IMR-90 (cell line): Measurements from ENCODE around the gene RAPGEFL1. TPM values are rescaled to one million over a fixed set of nuclear protein-coding genes. Genes with fewer than 3 reads are reported as not detected.

Experiments
- ATAC-seq: fragments of 200-7000 bp; cut with Tn5 transposase; 2 replicates; pipeline ENCODE4 v1.9.1; 2020; ENCODE audit warnings: low read depth, mild to moderate bottlenecking, moderate library complexity
- BruUV-seq: library from RNA; stranded (reverse); fragments of 400-500 nt; replicated peaks from 2 replicates; lab custom pipeline; 2021; lab: Mats Ljungman, UMichigan
- CTCF ChIA-PET: fragments of 300-600 bp; formaldehyde crosslinking; extraction: SDS; loops from one replicate; lab custom pipeline; 2021; ENCODE audit warnings: antibody characterized with exemption; lab: Yijun Ruan, JAX
- POLR2A ChIA-PET: fragments of 300-600 bp; sonication (Branson Sonifier 250); formaldehyde crosslinking; loops from one replicate; lab custom pipeline; 2022; ENCODE audit warnings: antibody characterized with exemption; ENCODE audit not compliant: unreplicated experiment; lab: Charles Lee
- DNase-seq: peaks from one replicate; pipeline ENCODE4 v3.0.0; 2013
- H2AFZ ChIP-seq: replicated peaks from 2 replicates; pipeline ENCODE3; 2013; ENCODE audit warnings: low read length, mild to moderate bottlenecking; ENCODE audit not compliant: poor library complexity
- H2AK5ac ChIP-seq: 2 replicates; pipeline ENCODE4 v1.6.1; 2013; ENCODE audit warnings: low read depth, low read length, inconsistent platforms
- H2AK9ac ChIP-seq: replicated peaks from 2 replicates; pipeline ENCODE3; 2013; ENCODE audit warnings: mild to moderate bottlenecking, low read depth, low read length, moderate library complexity; ENCODE audit not compliant: poor library complexity
- H2BK120ac ChIP-seq: 2 replicates; pipeline ENCODE4 v1.6.1; 2013; ENCODE audit warnings: low read depth, low read length, inconsistent platforms
- H2BK15ac ChIP-seq: 3 replicates; pipeline ENCODE4 v1.6.1; 2013; ENCODE audit warnings: low read depth, low read length, inconsistent platforms
- H2BK20ac ChIP-seq: 2 replicates; pipeline ENCODE4 v1.6.1; 2013; ENCODE audit warnings: low read depth, mild to moderate bottlenecking, inconsistent platforms, low read length, moderate library complexity
- H2BK5ac ChIP-seq: 2 replicates; pipeline ENCODE4 v1.6.1; 2013; ENCODE audit warnings: mild to moderate bottlenecking, low read depth, low read length, inconsistent platforms; ENCODE audit not compliant: poor library complexity, severe bottlenecking
- H3K14ac ChIP-seq: replicated peaks from 2 replicates; pipeline ENCODE4 v1.6.1; 2013; ENCODE audit warnings: low read depth, low read length, inconsistent platforms
- H3K18ac ChIP-seq: 2 replicates; pipeline ENCODE4 v1.6.1; 2013; ENCODE audit warnings: low read depth, low read length, control low read depth
- H3K23ac ChIP-seq: 2 replicates; pipeline ENCODE4 v1.6.1; 2013; ENCODE audit warnings: low read depth, low read length, inconsistent platforms
- H3K27ac ChIP-seq: 2 replicates; pipeline ENCODE4 v1.5.1; 2013; ENCODE audit warnings: mild to moderate bottlenecking, control low read depth, low read length; ENCODE audit not compliant: insufficient read depth
- H3K27me3 ChIP-seq: 2 replicates; pipeline ENCODE4 v1.6.1; 2013; ENCODE audit warnings: low read length; ENCODE audit not compliant: control insufficient read depth, insufficient read depth
- H3K36me3 ChIP-seq: 2 replicates; pipeline ENCODE4 v1.6.1; 2013; ENCODE audit warnings: low read length, mixed read lengths; ENCODE audit not compliant: control insufficient read depth, insufficient read depth
- H3K4ac ChIP-seq: 2 replicates; pipeline ENCODE4 v1.6.1; 2013; ENCODE audit warnings: low read depth, low read length, inconsistent platforms
- H3K4me1 ChIP-seq: 2 replicates; pipeline ENCODE4 v1.6.1; 2013; ENCODE audit warnings: low read length, mixed read lengths; ENCODE audit not compliant: control insufficient read depth, insufficient read depth
- H3K4me2 ChIP-seq: 2 replicates; pipeline ENCODE4 v1.6.1; 2013; ENCODE audit warnings: low read depth, mild to moderate bottlenecking, control low read depth, low read length, moderate library complexity
- H3K4me3 ChIP-seq: 2 replicates; pipeline ENCODE4 v1.5.1; 2013; ENCODE audit warnings: low read depth, mild to moderate bottlenecking, control low read depth, low read length, moderate library complexity; ENCODE audit not compliant: insufficient read depth
- H3K56ac ChIP-seq: 2 replicates; pipeline ENCODE4 v1.6.1; 2013; ENCODE audit warnings: low read length, inconsistent platforms; ENCODE audit not compliant: insufficient read depth; ENCODE audit errors: extremely low read depth
- H3K79me1 ChIP-seq, 2 experiments: 2 replicates each; pipeline ENCODE4 v1.6.1; 2013; ENCODE audit warnings: low read length in 2 of 2, inconsistent platforms in 1 of 2, low read depth in 1 of 2
- H3K9ac ChIP-seq: 2 replicates; pipeline ENCODE4 v1.6.1; 2013; ENCODE audit warnings: low read depth, low read length, control low read depth
- H3K9me1 ChIP-seq: 2 replicates; pipeline ENCODE4 v1.6.1; 2013; ENCODE audit warnings: low read length, inconsistent platforms; ENCODE audit not compliant: insufficient read depth
- H3K9me3 ChIP-seq: 2 replicates; pipeline ENCODE4 v1.6.1; 2013; ENCODE audit warnings: low read length; ENCODE audit not compliant: control insufficient read depth, insufficient read depth
- H4K20me1 ChIP-seq: 2 replicates; pipeline ENCODE4 v1.6.1; 2013; ENCODE audit warnings: low read length, inconsistent platforms; ENCODE audit not compliant: insufficient read depth
- H4K5ac ChIP-seq: 2 replicates; pipeline ENCODE4 v1.6.1; 2013; ENCODE audit warnings: mild to moderate bottlenecking, low read depth, low read length, control low read depth
- H4K8ac ChIP-seq, 2 experiments: 2 replicates each; pipeline ENCODE4 v1.6.1; 2013; ENCODE audit warnings: low read depth in 2 of 2, low read length in 2 of 2, control low read depth in 1 of 2, inconsistent platforms in 1 of 2
- H4K91ac ChIP-seq: 2 replicates; pipeline ENCODE4 v1.6.1; 2013; ENCODE audit warnings: low read depth, low read length, inconsistent platforms; ENCODE audit not compliant: insufficient read depth
- MAFK ChIP-seq: IDR thresholded peaks from 2 replicates; pipeline ENCODE4 v1.6.1; 2012; ENCODE audit warnings: low read depth, low read length, improper control_type of control experiment
- MAZ ChIP-seq: IDR thresholded peaks from 2 replicates; pipeline ENCODE4 v1.6.1; 2012; ENCODE audit warnings: low read depth, mild to moderate bottlenecking, low read length, improper control_type of control experiment, moderate library complexity, borderline replicate concordance
- RFX5 ChIP-seq: IDR thresholded peaks from 2 replicates; pipeline ENCODE4 v1.8.0; 2012; ENCODE audit warnings: low read depth, mild to moderate bottlenecking, low read length, moderate library complexity
- WGBS, 2 experiments: methylation state at CpG; one replicate each; pipeline versions ENCODE4 v1.1.5 to v1.1.7; 2013; ENCODE audit warnings: missing lambda C conversion rate in 2 of 2; ENCODE audit not compliant: insufficient read length in 1 of 2; ENCODE audit errors: extremely low coverage in 2 of 2; 5-methylcytosine and 5-hydroxymethylcytosine counted together
- dilution Hi-C: fragments of 300-500 bp; cut with HindIII; formaldehyde crosslinking; loops from one replicate; pipeline ENCODE4 v1.14.3; 2018; ENCODE audit warnings: low sequenced_read_pairs; ENCODE audit not compliant: unreplicated experiment
- in situ Hi-C: fragments of 300-500 bp; cut with MboI; formaldehyde crosslinking; loops from 3 replicates; pipeline ENCODE4 v1.14.3; 2019; ENCODE audit warnings: low sequenced_read_pairs, inconsistent platforms, mixed read lengths
- intact Hi-C: fragments of 100-400 bp; cut with micrococcal nuclease; formaldehyde crosslinking; loops from 2 replicates; pipeline ENCODE4 v1.10.0; 2022
- polyA plus RNA-seq, 3 experiments: library from polyadenylated mRNA; depleted of rRNA; stranded (reverse); fragments of >200 nt; gene quantifications; 2 replicates each; pipeline ENCODE4 v1.2.3, GENCODE V29; 2012; ENCODE audit warnings: low replicate concordance in 1 of 3
- total RNA-seq: library from RNA; depleted of rRNA; stranded (reverse); fragments of >200 nt; gene quantifications from 2 replicates; pipeline ENCODE4 v1.2.3, GENCODE V29; 2012

Gene RAPGEFL1
- total and polyA plus RNA-seq, 2 of the 4 experiments (the other 2 are of a cell fraction): 0.54 to 5.6 TPM

GRCh38 chr17:40167685-40168261, 9.5 kb upstream of the RAPGEFL1 start:
- no peak overlapping the region for H3K18ac ChIP-seq
- H2AK5ac ChIP-seq: peak overlapping the region; percentile 21; the same call in 1 of the 2 replicates
- H3K9ac ChIP-seq: no peak overlapping the region
- TF ChIP-seq MAZ: no peak
- no peak for TF ChIP-seq RFX5
- TF ChIP-seq MAFK: no peak
- no peak overlapping the region for H4K91ac ChIP-seq
- peak overlapping the region; percentile 68 for H2AK9ac ChIP-seq
- intact Hi-C loops (loop anchor here (1.0 to 5.0 kb wide), 2 partner anchors 54 to 155 kb away; no protein-coding TSS in a partner anchor), dilution Hi-C loops (no loop called here), in situ Hi-C loops (no loop called here)
- no peaks in the 10 kb centered on the region for H3K9me3 ChIP-seq
- no peaks in the 10 kb centered on the region for H3K27me3 ChIP-seq
- H3K4me2 ChIP-seq: no peak overlapping the region
- no peak overlapping the region for H2BK20ac ChIP-seq
- POLR2A ChIA-PET: no interaction called here
- no peaks in the 10 kb centered on the region for H4K20me1 ChIP-seq
- no peak overlapping the region; the same call in 1 of the 2 replicates for H2BK120ac ChIP-seq
- no peak overlapping the region for H3K23ac ChIP-seq
- peak overlapping the region; percentile 44 for H3K4ac ChIP-seq
- peaks cover 6% of the 10 kb centered on the region for H3K4me1 ChIP-seq
- H3K79me1 ChIP-seq: peaks cover 20 to 54% of the 10 kb centered on the region in 2 experiments
- no peak overlapping the region for H3K4me3 ChIP-seq
- WGBS, 2 experiments: no CpG with 5 or more reads among the region's 3 CpGs
- ATAC-seq: no peak; the same call in 1 of the 2 replicates
- H2AFZ ChIP-seq: no peak overlapping the region
- H3K14ac ChIP-seq: no peak overlapping the region
- H4K5ac ChIP-seq: no peak overlapping the region
- CTCF ChIA-PET: interaction anchor here (0.5 to 2.5 kb wide), 5 partner anchors 9 to 113 kb away, joined by 3 to 25 read pairs (median 4); partner anchors contain the start of gene MED24
- no peaks in the 10 kb centered on the region for H3K9me1 ChIP-seq
- H2BK5ac ChIP-seq: no peak overlapping the region
- no peak overlapping the region for H3K56ac ChIP-seq
- H3K36me3 ChIP-seq: peaks cover 63% of the 10 kb centered on the region
- H2BK15ac ChIP-seq: no peak overlapping the region
- peak overlapping the region in 1 of 2 experiments; percentile 55; a peak in 1 of 4 replicates for H4K8ac ChIP-seq
- no peak overlapping the region for H3K27ac ChIP-seq
- no TSS peak for BruUV-seq
- no peak for DNase-seq
